GM12892 (cell line): ENCODE measurements around the gene PEAK1.

Experiments
- POLR2A ChIP-seq: IDR thresholded peaks from 2 replicates; pipeline ENCODE4 v1.6.1; 2011; ENCODE audit warnings: low read depth, low read length, control low read depth
- POLR2AphosphoS5 ChIP-seq: IDR thresholded peaks from 2 replicates; pipeline ENCODE4 v1.6.1; 2011; ENCODE audit warnings: low read depth, low read length, control low read depth
- TAF1 ChIP-seq: IDR thresholded peaks from 2 replicates; pipeline ENCODE4 v1.6.1; 2011; ENCODE audit warnings: low read depth, mild to moderate bottlenecking, control low read depth, low read length, borderline replicate concordance

DNA sequence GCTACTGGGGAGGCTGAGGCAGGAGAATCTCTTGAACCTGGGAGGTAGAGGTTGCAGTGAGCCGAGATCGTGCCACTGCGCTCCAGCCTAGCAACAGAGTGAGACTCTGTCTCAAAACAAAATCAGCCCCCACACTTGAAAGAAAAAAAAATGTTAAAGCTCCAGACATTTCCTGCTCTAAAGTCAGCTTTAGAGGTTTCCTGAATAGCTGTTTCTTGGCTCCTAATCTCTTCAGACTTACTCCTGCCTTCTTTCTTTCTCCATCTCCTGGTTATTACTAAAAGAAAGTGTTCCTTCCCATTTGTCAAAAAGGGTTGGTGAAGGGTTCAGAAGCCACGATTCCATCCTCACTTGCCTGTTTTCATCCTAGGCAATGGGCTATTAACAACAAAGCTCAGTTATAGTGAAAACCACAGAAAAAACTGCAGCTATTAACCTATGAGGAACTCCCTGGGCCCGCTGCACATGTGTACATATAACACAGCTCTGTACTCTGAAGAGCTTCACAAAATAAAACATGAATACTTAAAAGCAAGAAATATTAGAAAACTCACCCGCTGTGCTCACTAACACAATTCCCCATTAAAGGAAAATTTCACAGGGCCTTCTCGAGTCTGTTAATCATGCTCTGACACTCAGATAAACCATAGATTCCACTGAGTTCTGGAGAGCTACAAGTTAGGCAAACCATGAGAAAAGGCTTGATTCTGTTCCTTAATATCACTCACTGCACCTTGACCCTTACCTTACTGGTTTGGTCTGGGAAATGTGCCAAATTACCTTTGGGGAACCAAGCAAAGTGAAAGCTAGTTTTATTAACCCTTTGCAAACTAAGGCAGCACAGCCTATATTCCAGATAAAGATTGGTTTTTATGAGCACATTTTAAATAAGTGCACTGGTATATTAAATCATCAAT lies 259.1 kb downstream of the PEAK1 start:
- TF ChIP-seq POLR2A: no peak
- TF ChIP-seq POLR2AphosphoS5: no peak
- TF ChIP-seq TAF1: no peak
